ENCODE measurements around the gene DBNDD1.

DNA sequence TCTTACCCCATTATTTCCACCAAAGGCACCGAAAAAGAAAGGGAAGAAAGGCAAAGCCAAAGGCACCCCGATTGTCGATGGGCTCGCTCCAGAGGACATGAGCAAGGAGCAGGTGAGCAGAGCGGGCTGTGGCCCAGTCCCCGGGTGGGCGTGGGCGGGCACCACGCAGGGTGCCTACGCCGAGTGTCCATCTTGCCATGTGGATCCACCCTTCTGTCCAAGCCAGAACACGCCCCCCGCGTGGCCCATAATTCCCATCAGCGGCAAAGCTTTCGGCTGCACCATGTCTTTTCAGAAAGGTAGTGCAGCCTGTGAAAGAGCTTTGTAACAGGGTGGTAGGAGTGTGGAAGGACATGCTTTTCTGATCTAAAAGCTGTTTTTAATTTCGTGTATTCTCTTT, 8.4 kb upstream of the DBNDD1 start:
- TF ChIP-seq EZH2phosphoT487 (IDR thresholded peaks at IDR 0.05; ENCODE audit: insufficient read depth, low read depth), result no peak
- TF ChIP-seq EZH2 (IDR thresholded peaks at IDR 0.05; ENCODE audit: insufficient read depth, poor library complexity, severe bottlenecking), result no peak
